GM21825 (cell line): ENCODE results near the gene GALNT16.

Source experiments
- ATAC-seq: cut with Tn5 transposase; IDR thresholded peaks from one replicate; pipeline ENCODE4 v1.9.1; 2021; ENCODE audit warnings: mild to moderate bottlenecking, moderate library complexity; ENCODE audit not compliant: unreplicated experiment

The GALNT16 gene

GRCh38 chr14:69333791-69334337 lies 73.9 kb downstream of the GALNT16 start:
- no peak for ATAC-seq

- ATAC-seq: no peak
Measured at GRCh38 chr14:69334576-69334975, 74.6 kb downstream of the GALNT16 start.

GRCh38 chr14:69335371-69335771 lies 75.4 kb downstream of the GALNT16 start:
- ATAC-seq: no peak

- ATAC-seq: no peak
Measured at GRCh38 chr14:69337984-69338383, 78.0 kb downstream of the GALNT16 start.

GRCh38 chr14:69339426-69339825 lies 79.5 kb downstream of the GALNT16 start:
- ATAC-seq: no peak

GRCh38 chr14:69342928-69343525 lies 83.1 kb downstream of the GALNT16 start:
- no peak for ATAC-seq

- no peak for ATAC-seq
Measured at GRCh38 chr14:69344171-69344570, 84.2 kb downstream of the GALNT16 start.

GRCh38 chr14:69345402-69345801 lies 85.4 kb downstream of the GALNT16 start:
- ATAC-seq: no peak

GRCh38 chr14:69346710-69347109 lies 86.8 kb downstream of the GALNT16 start:
- no peak for ATAC-seq

- no peak for ATAC-seq
Measured at GRCh38 chr14:69349091-69349777, 89.3 kb downstream of the GALNT16 start.

GRCh38 chr14:69350892-69351291 lies 90.9 kb downstream of the GALNT16 start:
- no peak for ATAC-seq

- ATAC-seq: no peak
Measured at GRCh38 chr14:69351385-69351784, 91.4 kb downstream of the GALNT16 start.

- ATAC-seq: no peak
Measured at GRCh38 chr14:69351911-69352310, 92.0 kb downstream of the GALNT16 start.

- no peak for ATAC-seq
Measured at GRCh38 chr14:69353168-69353567, 93.2 kb downstream of the GALNT16 start.

- ATAC-seq: peak; percentile 86
Measured at GRCh38 chr14:69354383-69355153, 94.6 kb downstream of the GALNT16 start.

GRCh38 chr14:69355154-69355597 lies 95.2 kb downstream of the GALNT16 start:
- ATAC-seq: no peak

GRCh38 chr14:69355607-69356281 lies 95.8 kb downstream of the GALNT16 start:
- no peak for ATAC-seq

GRCh38 chr14:69356903-69357543 lies 97.1 kb downstream of the GALNT16 start:
- ATAC-seq: no peak

- ATAC-seq: no peak
Measured at GRCh38 chr14:69357544-69358200, 97.7 kb downstream of the GALNT16 start.
